Activated CD8-positive, alpha-beta memory T cell treated with anti-CD3 and anti-CD28 coated beads for 36 hours (primary cell): ENCODE results near the gene ZNF385B. TPM values are rescaled to one million over a fixed set of nuclear protein-coding genes. Genes with fewer than 3 reads are reported as not detected.

Experiments used
- CTCF ChIA-PET: fragments of 350-600 bp; sonication (Branson Sonifier 250); formaldehyde crosslinking; loops from one replicate; lab custom pipeline; 2021; ENCODE audit warnings: antibody characterized with exemption; lab: Charles Lee
- POLR2A ChIA-PET: fragments of 350-600 bp; sonication (Branson Sonifier 250); formaldehyde crosslinking; loops from one replicate; lab custom pipeline; 2021; ENCODE audit warnings: antibody characterized with exemption; lab: Charles Lee
- total RNA-seq, 2 experiments: library from RNA; stranded (reverse); gene quantifications; one replicate each; pipeline ENCODE4 v1.2.3, GENCODE V29; 2021

Gene ZNF385B
- total RNA-seq, 2 experiments from 2014 or later, result not detected

GRCh38 chr2:179859523-179859922 lies 1.9 kb downstream of the ZNF385B start:
- ChIA-PET POLR2A (no interaction called here), CTCF (no interaction called here)

DNA sequence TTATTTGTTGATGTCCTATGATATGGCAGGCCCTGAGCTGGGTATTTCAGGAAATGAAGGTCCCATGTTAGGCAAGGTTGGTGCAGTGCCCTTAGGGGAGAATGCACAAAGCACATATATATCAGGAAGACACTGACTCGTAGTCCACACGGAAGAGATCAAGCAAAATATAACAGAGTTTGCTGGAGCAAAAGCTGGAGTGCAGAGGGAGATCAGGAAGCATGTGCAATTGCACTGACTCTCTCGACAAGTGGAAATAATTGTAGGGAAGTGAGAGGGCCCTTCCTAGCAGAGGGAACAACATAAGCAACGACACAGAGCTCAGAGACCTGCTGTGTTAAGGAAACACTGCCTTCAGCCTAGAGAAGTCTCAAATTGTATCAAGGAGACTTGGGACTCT lies 4.2 kb downstream of the ZNF385B start:
- ChIA-PET POLR2A (no interaction called here), CTCF (no interaction called here)

DNA sequence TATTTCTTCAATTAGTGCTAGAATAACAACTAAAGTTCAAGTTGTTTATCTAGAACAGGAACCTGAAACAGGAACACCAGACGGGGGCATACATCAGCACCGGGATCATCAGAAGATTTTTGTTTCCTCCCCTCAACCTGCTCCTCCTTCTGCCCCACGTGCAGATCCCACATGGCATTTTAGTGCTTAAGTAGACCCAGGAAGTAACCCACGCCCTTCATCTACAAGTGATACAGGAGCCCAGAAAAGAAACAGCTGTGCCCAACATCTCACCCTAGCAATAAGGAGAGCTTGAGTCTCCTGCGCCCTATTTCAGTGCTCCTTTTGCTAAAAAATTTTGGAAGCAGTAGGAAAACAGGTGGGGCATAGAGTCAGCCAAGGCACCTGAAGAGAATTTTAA lies 5.2 kb downstream of the ZNF385B start:
- ChIA-PET POLR2A (no interaction called here), CTCF (no interaction called here)

DNA sequence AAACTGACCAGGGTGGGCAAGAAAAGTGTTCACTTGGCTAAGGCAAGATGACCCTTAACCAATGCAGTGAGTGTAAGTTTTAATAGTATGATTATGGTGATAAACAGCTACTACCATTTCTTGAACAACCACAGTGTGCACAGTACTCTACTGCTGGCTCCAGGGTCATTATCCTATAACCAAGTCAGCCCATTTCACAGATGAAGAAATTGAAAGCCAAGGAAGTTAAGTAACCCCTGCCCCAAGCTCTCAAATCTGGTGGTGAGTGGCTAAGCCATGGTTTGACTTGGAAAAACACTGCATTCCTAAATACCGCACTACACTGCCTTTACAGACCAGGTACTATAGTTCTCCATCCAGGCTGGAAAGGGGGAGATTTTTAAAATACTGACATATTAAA lies 5.7 kb downstream of the ZNF385B start:
- CTCF ChIA-PET, result no interaction called here
- POLR2A ChIA-PET, result no interaction called here

- ChIA-PET CTCF (no interaction called here), POLR2A (no interaction called here)
These were observed 6.5 kb downstream of the ZNF385B start for GRCh38 chr2:179854891-179855290.

GRCh38 chr2:179853108-179853507 lies 8.3 kb downstream of the ZNF385B start:
- ChIA-PET POLR2A (no interaction called here), CTCF (interaction anchor here (1.0 kb wide), 1 partner anchor 239 kb away, joined by 3 read pairs; no protein-coding TSS in a partner anchor)

DNA sequence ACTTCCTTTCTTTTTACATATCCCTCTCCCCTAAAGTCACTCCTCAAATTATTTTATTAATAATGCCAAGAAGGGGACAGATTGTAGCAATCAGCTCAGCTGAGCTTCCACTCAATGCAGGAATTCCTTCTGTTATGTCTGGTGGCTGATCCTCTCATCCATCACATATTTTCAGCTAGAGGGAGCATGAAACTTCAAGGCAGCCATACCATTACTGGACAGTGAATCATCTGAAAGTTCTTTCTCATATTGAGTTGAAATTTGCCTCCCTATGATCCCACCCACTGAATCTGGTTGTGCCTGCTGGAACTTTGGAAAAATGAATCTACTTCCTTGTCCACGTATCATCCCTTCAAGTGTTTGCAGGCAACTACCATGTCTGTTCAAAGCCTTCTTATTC lies 11.2 kb downstream of the ZNF385B start:
- CTCF ChIA-PET, result no interaction called here
- POLR2A ChIA-PET, result no interaction called here

DNA sequence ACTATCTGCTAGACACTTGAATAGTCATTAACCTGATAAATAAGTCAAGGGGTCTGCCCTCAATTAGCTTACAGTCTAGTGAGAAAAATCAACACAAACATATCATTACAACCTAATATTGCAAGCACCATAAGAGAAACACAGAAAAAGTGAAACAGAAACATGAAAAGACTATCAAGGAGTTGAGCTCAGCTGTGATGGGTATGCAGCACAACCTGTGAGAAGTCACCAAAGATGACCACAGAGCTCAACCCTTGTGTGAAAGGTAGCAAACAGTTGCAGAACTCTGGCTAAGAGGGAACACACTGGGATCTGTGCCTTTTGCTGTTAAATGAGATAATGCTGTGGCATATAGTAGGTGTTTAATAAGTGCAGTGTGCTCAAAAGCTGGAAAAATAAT lies 11.7 kb downstream of the ZNF385B start:
- ChIA-PET POLR2A (no interaction called here), CTCF (no interaction called here)

GRCh38 chr2:179843541-179843940 lies 17.9 kb downstream of the ZNF385B start:
- CTCF ChIA-PET, result no interaction called here
- POLR2A ChIA-PET, result no interaction called here

DNA sequence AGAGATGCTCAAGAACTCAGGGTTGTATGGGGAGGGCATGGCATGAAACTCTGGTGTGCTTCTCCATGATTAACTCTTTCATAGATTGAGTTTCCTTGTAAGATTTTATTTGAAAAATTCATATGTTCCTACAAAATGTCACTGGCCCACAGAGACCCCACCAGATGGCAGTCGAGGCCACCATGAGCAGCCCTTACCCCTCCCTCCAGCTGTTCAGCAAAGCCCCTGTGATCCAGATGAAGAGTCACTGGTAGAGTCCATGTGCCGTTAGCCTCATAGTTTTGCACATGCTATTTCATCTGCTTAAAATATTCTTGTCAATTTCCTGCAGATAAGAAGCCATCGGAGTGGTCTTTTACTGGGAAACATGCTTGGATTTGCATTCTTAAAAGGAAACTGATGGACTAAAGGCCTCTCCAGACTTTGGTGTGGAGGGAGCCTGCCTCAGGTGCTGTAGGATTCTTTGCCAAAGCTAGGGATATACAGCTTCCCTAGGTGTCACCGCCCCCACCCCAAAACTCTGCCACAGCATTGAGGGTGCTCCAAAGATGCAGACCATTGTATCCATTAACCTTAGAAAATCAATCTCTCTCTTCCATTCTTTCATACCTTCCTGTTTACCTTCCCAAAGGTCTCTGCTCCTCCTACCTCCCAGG lies 18.8 kb downstream of the ZNF385B start:
- POLR2A ChIA-PET, result no interaction called here
- CTCF ChIA-PET, result no interaction called here

- CTCF ChIA-PET, result no interaction called here
- POLR2A ChIA-PET, result no interaction called here
These were observed 20.6 kb downstream of the ZNF385B start for GRCh38 chr2:179840840-179841239.

DNA sequence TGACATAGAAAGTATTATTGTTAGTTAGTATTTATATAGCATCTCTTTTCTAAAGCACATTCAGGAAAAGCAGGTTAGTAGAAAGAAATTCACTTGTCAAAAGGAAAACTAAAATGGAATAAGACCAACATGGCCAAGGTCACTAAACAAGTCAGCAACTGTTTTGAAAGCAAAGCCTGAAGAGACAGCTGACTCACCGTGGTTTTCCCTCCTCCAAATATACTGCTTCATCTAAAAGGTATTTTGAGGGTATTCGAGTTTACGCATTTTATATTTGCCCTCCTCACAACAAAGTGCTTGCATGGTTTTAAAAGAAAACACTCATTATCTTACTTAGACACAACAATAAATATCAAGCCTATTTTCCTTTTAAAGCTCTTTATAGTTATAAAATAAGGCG lies 24.0 kb downstream of the ZNF385B start:
- ChIA-PET CTCF (no interaction called here), POLR2A (no interaction called here)

DNA sequence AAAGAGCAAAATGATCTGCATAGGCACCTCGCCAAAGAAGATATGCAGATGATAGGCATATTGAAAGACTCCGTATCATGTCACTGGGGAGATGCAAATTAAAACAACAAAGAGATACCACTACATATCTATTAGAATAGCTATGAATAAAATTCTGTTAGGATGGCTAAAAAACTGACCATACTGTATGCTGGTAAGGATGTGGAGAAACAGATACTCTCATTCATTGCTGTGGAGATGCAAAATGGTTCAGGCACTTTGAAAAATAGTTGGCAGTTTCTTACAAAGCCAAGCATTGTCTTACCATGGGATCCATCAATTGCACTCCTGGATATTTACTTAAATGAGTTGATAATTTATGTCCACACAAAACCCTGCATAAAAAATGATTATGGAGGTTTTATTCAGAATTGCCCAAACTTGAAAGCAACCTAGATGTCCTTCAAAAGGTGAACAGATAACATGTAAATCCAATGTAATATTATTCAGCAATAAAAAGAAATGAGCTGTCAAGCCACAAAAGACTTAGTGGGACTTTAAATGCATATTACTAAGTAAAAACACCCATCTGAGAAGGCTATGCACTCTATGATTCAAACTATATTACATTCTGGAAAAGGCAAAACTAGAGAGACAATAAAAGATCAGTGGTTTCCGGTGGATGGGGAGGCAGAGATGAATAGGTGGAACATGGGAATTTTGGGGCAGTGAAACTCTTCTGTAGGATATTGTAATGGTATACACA lies 31.2 kb downstream of the ZNF385B start:
- ChIA-PET CTCF (no interaction called here), POLR2A (no interaction called here)

DNA sequence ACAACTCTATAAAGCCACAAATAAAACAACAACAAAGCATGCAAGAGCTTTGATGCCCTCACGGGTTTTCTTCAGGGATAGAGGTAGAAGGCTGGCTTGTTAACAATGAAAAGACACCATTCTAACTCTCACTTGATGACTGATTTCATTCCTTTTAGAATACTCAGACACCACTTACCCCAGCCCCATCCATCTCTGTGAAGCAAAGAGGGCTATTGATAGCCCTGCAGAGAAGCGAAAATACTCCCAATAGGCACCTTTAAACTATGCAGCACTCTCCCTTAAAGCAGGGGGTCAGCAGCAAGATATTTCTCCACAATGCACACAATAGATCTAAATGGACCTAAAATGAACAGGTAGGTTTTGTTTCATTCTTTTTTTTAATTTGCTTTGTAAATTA lies 35.1 kb downstream of the ZNF385B start:
- ChIA-PET POLR2A (no interaction called here), CTCF (no interaction called here)

- POLR2A ChIA-PET, result no interaction called here
These were observed 35.9 kb downstream of the ZNF385B start for GRCh38 chr2:179825494-179825893.

GRCh38 chr2:179824961-179825360 lies 36.5 kb downstream of the ZNF385B start:
- ChIA-PET CTCF (no interaction called here), POLR2A (no interaction called here)

More at GRCh38 chr2:179825494-179825893, 35.9 kb downstream of the ZNF385B start:
- CTCF ChIA-PET, result no interaction called here

DNA sequence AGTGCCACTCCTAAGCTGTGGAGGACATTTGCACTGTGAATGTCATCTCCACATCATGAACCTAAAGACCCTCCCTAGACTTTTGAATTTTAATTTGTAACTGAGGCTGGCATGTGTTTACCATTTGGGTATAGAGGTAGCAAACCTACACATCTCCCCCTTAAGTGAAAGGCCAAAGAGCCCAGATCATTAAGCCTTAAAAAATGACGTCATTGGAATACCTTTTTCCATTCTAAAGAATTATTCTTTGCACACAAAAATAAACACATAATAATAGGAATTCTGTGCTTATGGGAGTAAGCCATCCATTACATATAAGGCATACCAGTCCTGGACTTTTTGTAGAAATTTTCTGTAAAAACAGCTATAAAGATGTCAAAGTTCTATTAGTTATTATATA lies 38.9 kb downstream of the ZNF385B start:
- ChIA-PET POLR2A (no interaction called here), CTCF (no interaction called here)

- CTCF ChIA-PET, result no interaction called here
- POLR2A ChIA-PET, result no interaction called here
These were observed 42.9 kb downstream of the ZNF385B start for GRCh38 chr2:179818546-179818945.

DNA sequence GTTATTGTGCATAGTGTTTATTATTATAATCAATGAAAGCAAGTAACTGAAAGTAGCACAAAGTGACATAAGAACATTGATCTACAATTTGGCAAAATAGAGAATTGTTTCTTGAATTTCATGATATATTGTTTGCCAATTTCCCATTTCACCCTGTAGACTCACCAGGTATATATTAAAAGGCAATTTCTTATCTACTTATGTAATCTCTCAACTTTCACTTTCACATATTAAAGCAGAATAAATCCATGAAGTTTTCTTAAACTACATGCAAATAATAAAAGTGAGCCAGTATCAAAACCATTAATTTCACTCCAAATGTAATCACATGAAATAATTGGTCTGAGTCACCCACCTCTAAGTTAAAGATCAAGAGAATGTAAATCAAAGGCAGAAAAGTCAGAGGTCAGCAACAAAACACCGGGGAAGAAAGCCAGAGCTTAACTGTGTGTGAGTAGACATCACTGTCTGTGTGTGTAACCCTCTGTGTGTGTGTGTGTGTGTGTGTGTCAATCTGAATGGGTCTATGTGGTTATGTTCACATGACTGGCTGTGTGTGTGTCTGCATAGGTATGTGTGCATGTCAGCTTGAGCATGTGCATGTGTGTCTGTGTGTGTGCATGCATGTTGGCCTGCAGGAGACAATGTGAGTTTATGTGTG lies 44.1 kb downstream of the ZNF385B start:
- CTCF ChIA-PET, result no interaction called here
- POLR2A ChIA-PET, result no interaction called here

- ChIA-PET CTCF (no interaction called here), POLR2A (no interaction called here)
These were observed 47.4 kb downstream of the ZNF385B start for GRCh38 chr2:179814050-179814449.

DNA sequence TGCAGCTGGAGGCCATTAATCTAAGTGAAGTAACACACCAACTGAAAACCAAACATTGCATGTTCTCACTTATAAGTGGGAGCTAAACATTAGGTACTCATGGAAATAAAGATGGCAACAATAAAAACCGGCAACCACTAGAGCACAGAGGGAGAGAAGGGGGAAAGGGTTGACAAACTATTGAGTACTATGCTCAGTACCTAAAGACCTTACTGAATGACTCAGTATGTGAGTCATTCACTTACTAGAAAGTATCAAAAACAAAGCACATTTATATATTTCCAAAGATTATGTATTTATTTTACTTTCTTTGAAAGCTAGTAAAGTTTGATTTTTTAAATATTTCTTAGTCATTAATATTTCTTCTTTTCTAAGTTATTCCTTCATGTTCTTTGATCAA lies 48.9 kb downstream of the ZNF385B start:
- POLR2A ChIA-PET, result no interaction called here
- CTCF ChIA-PET, result no interaction called here
